SK-N-SH (cell line): ENCODE data around the gene ADAMTS17. TPM values are rescaled to one million over a fixed set of nuclear protein-coding genes. Genes with fewer than 3 reads are reported as not detected.

ENCODE experiments used
- CTCF ChIA-PET: fragments of 300-600, 350-600 bp; formaldehyde crosslinking; extraction: SDS; loops from one replicate; lab custom pipeline; 2021; lab: Yijun Ruan, JAX
- POLR2A ChIA-PET: fragments of 350-600 bp; sonication (Branson Sonifier 250); formaldehyde crosslinking; extraction: SDS; loops from one replicate; lab custom pipeline; 2020; ENCODE audit warnings: antibody characterized with exemption, inconsistent platforms; lab: Yijun Ruan, JAX
- DNase-seq: peaks from one replicate; pipeline ENCODE4 v3.0.0; 2012
- H2AFZ ChIP-seq: fragments of 200-600 bp; sonication (generic); 2 replicates; pipeline ENCODE4 v1.8.1; 2016; ENCODE audit warnings: antibody characterized with exemption, mild to moderate bottlenecking, low read depth
- H3F3A ChIP-seq: fragments of 200-600 bp; sonication (generic); replicated peaks from 2 replicates; pipeline ENCODE3; 2016; ENCODE audit warnings: antibody characterized with exemption, mild to moderate bottlenecking; ENCODE audit not compliant: insufficient read depth
- H3K27ac ChIP-seq, 2 experiments: fragments of 200-500 bp in 1 of 2; fragments of 200-600 bp in 1 of 2; sonication (Bioruptor generic) in 1 of 2; sonication (generic), shearing (Covaris generic) in 1 of 2; 2 replicates each; pipeline versions ENCODE4 v1.5.1 to v1.6.1; 2014 to 2016; ENCODE audit warnings: low read depth in 2 of 2, inconsistent platforms in 1 of 2, low read length in 1 of 2, mild to moderate bottlenecking in 1 of 2, mixed read lengths in 1 of 2
- H3K27me3 ChIP-seq: fragments of 200-600 bp; sonication (generic), shearing (Covaris generic); 2 replicates; pipeline ENCODE4 v1.6.1; 2016; ENCODE audit warnings: mixed run types; ENCODE audit not compliant: insufficient read depth
- H3K36me3 ChIP-seq, 2 experiments: fragments of 200-500 bp in 1 of 2; fragments of 200-600 bp in 1 of 2; sonication (Bioruptor generic) in 1 of 2; sonication (generic) in 1 of 2; replicated peaks in 1 of 2; 2 replicates each; pipeline versions ENCODE3 to v1.5.1; 2014 to 2016; ENCODE audit warnings: low read length in 1 of 2, mild to moderate bottlenecking in 1 of 2; ENCODE audit not compliant: insufficient read depth in 2 of 2, control insufficient read depth in 1 of 2
- H3K4me1 ChIP-seq, 2 experiments: fragments of 200-500 bp in 1 of 2; fragments of 200-600 bp in 1 of 2; sonication (Bioruptor generic) in 1 of 2; sonication (generic), shearing (Covaris generic) in 1 of 2; 2 replicates each; pipeline versions ENCODE4 v1.5.1 to v1.6.1; 2014 to 2016; ENCODE audit warnings: low read depth in 1 of 2, low read length in 1 of 2, mixed run types in 1 of 2; ENCODE audit not compliant: insufficient read depth in 2 of 2, control insufficient read depth in 1 of 2
- H3K4me2 ChIP-seq: fragments of 200-600 bp; sonication (generic), shearing (Covaris generic); 2 replicates; pipeline ENCODE4 v1.6.1; 2017; ENCODE audit warnings: mixed run types
- H3K4me3 ChIP-seq, 2 experiments: fragments of 200-500 bp in 1 of 2; fragments of 200-600 bp in 1 of 2; sonication (Bioruptor generic) in 1 of 2; sonication (generic), shearing (Covaris generic) in 1 of 2; 2 replicates each; pipeline versions ENCODE4 v1.5.1 to v1.8.1; 2014 to 2016; ENCODE audit warnings: low read depth in 2 of 2, inconsistent platforms in 1 of 2, low read length in 1 of 2, mild to moderate bottlenecking in 1 of 2, mixed read lengths in 1 of 2, moderate library complexity in 1 of 2
- H3K79me2 ChIP-seq: fragments of 200-600 bp; sonication (generic); 2 replicates; pipeline ENCODE4 v1.8.1; 2017; ENCODE audit warnings: mild to moderate bottlenecking; ENCODE audit not compliant: insufficient read depth
- H3K9ac ChIP-seq: fragments of 200-600 bp; sonication (generic); 2 replicates; pipeline ENCODE4 v1.6.1; 2017; ENCODE audit warnings: mixed run types
- H3K9me2 ChIP-seq: fragments of 200-600 bp; sonication (generic); 2 replicates; pipeline ENCODE4 v1.6.1; 2017; ENCODE audit warnings: mixed run types
- H3K9me3 ChIP-seq: fragments of 200-600 bp; sonication (generic); 2 replicates; pipeline ENCODE4 v1.6.1; 2017; ENCODE audit warnings: mixed run types, mild to moderate bottlenecking, moderate library complexity
- H4K20me1 ChIP-seq: fragments of 200-600 bp; sonication (generic); 2 replicates; pipeline ENCODE4 v1.6.1; 2017; ENCODE audit warnings: mild to moderate bottlenecking, mixed run types; ENCODE audit not compliant: insufficient read depth
- EP300 ChIP-seq, 2 experiments: IDR thresholded peaks; 2 replicates each; pipeline versions ENCODE4 v1.4.0 to v1.6.1; 2012; ENCODE audit warnings: borderline replicate concordance in 1 of 2, low read depth in 1 of 2, low read length in 1 of 2
- FOSL2 ChIP-seq: IDR thresholded peaks from 2 replicates; pipeline ENCODE4 v1.4.0; 2012; ENCODE audit warnings: low read depth, mild to moderate bottlenecking, moderate library complexity, borderline replicate concordance
- FOXJ3 ChIP-seq: sonication (generic); formaldehyde crosslinking; IDR thresholded peaks from 2 replicates; pipeline ENCODE4 v1.5.1; 2020; ENCODE audit warnings: mild to moderate bottlenecking, missing genetic modification reagents
- FOXM1 ChIP-seq: IDR thresholded peaks from 2 replicates; pipeline ENCODE4 v1.4.0; 2012; ENCODE audit warnings: low read depth, mild to moderate bottlenecking
- IRF3 ChIP-seq: fragments of 150-350 bp; IDR thresholded peaks from 2 replicates; pipeline ENCODE4 v1.6.1; 2016; ENCODE audit warnings: mild to moderate bottlenecking, low read depth, low read length
- POLR2AphosphoS5 ChIP-seq: IDR thresholded peaks from 2 replicates; pipeline ENCODE4 v1.6.1; 2012; ENCODE audit warnings: low read depth, low read length
- RCOR1 ChIP-seq: fragments of 150-350 bp; IDR thresholded peaks from 2 replicates; pipeline ENCODE4 v1.6.1; 2017; ENCODE audit warnings: antibody characterized with exemption, low read length
- RFX5 ChIP-seq: IDR thresholded peaks from 2 replicates; pipeline ENCODE4 v1.6.1; 2012; ENCODE audit warnings: mild to moderate bottlenecking, improper control_type of control experiment, low read length
- SIN3A ChIP-seq: IDR thresholded peaks from 2 replicates; pipeline ENCODE4 v1.6.1; 2012; ENCODE audit warnings: low read depth, mild to moderate bottlenecking, low read length, moderate library complexity, borderline replicate concordance
- TEAD4 ChIP-seq: IDR thresholded peaks from 2 replicates; pipeline ENCODE4 v1.4.0; 2012; ENCODE audit warnings: mild to moderate bottlenecking, borderline replicate concordance; ENCODE audit not compliant: insufficient read depth
- WGBS: methylation state at CpG from one replicate; pipeline ENCODE4 v1.1.6; 2017; ENCODE audit warnings: low lambda C conversion rate; 5-methylcytosine and 5-hydroxymethylcytosine counted together
- polyA plus RNA-seq, 3 experiments: library from polyadenylated mRNA; depleted of rRNA; stranded (reverse); fragments of >200 nt; gene quantifications; 2 replicates each; pipeline ENCODE4 v1.2.3, GENCODE V29; 2012

Gene ADAMTS17
- polyA plus RNA-seq, 1 of the 3 experiments (the other 2 are of a cell fraction) = not detected

- no peak overlapping the region for H3K9ac ChIP-seq
- no peak overlapping the region for H2AFZ ChIP-seq
- CTCF ChIA-PET = interaction anchor here (0.9 to 1.7 kb wide), 3 partner anchors 31 to 33 kb away, joined by 3 to 5 read pairs (median 4); no protein-coding TSS in a partner anchor
- H3K4me1 ChIP-seq = peaks cover 0 to 12% of the 10 kb centered on the region in 2 experiments; a peak in 1 of 4 replicates
- no peaks in the 10 kb centered on the region for H3K9me3 ChIP-seq
- no peak overlapping the region for H3K4me2 ChIP-seq
- POLR2A ChIA-PET = no interaction called here
- no peaks in the 10 kb centered on the region for H3K79me2 ChIP-seq
- no peaks in the 10 kb centered on the region for H4K20me1 ChIP-seq
- H3K36me3 ChIP-seq = no peaks in the 10 kb centered on the region
- no peak for TF ChIP-seq FOXJ3 (CRISPR knock-in tag)
- TF ChIP-seq POLR2AphosphoS5 = no peak
- TF ChIP-seq IRF3 = no peak
- no peak for TF ChIP-seq FOXM1
- no peak for TF ChIP-seq SIN3A
- TF ChIP-seq RCOR1 = no peak
- no peak for TF ChIP-seq RFX5
- H3K9me2 ChIP-seq = no peaks in the 10 kb centered on the region
- no peak overlapping the region for H3K27ac ChIP-seq
- no peak for DNase-seq
- H3K27me3 ChIP-seq = no peaks in the 10 kb centered on the region
- WGBS = 28% methylated on average over 7 of the region's 7 CpGs
- H3F3A ChIP-seq = no peaks in the 10 kb centered on the region
- no peak overlapping the region for H3K4me3 ChIP-seq
These were observed 33.6 kb downstream of the ADAMTS17 start for GRCh38 chr15:100308213-100308600.

- Histone ChIP-seq H3K9me2 (no peaks in the 10 kb centered on the region), H2AFZ (no peak overlapping the region), H4K20me1 (no peaks in the 10 kb centered on the region), H3F3A (no peaks in the 10 kb centered on the region), H3K79me2 (no peaks in the 10 kb centered on the region), H3K4me1 (peaks cover 0 to 12% of the 10 kb centered on the region in 2 experiments; a peak in 1 of 4 replicates), H3K27ac (no peak overlapping the region), H3K9ac (no peak overlapping the region), H3K9me3 (no peaks in the 10 kb centered on the region), H3K27me3 (no peaks in the 10 kb centered on the region), H3K4me2 (no peak overlapping the region), H3K36me3 (no peaks in the 10 kb centered on the region), H3K4me3 (no peak overlapping the region)
- POLR2A ChIA-PET = no interaction called here
- DNase-seq = no peak
- CTCF ChIA-PET = interaction anchor here (0.9 kb wide), 1 partner anchor 31 kb away, joined by 4 read pairs; no protein-coding TSS in a partner anchor
- TF ChIP-seq FOSL2 = no peak
- no peak for TF ChIP-seq TEAD4
- TF ChIP-seq EP300 (IDR thresholded peaks at IDR 0.05; ENCODE audit: borderline replicate concordance in 1 of 2, low read depth in 1 of 2, low read length in 1 of 2) = no peak
- 26% methylated on average over 13 of the region's 16 CpGs for WGBS
These were observed 34.2 kb downstream of the ADAMTS17 start for GRCh38 chr15:100307241-100308212.
